Natural killer cell (primary cell): ENCODE measurements around the gene RASGRF2. TPM values are rescaled to one million over a fixed set of nuclear protein-coding genes. Genes with fewer than 3 reads are reported as not detected.

ENCODE experiments used
- ATAC-seq, 3 donors: fragments of 150-1000 bp in 2 of 3; fragments of 200-7000 bp in 1 of 3; cut with Tn5 transposase; 1 replicate in 1 of 3; 2 replicates in 2 of 3; pipeline ENCODE4 v1.10.0; 2021; ENCODE audit warnings: mild to moderate bottlenecking in 2 of 3, moderate library complexity in 2 of 3
- DNase-seq, 2 donors: peaks; one replicate each; pipeline versions ENCODE4 v3.0.0 to v3.0.0-alpha.2; 2013 to 2021; ENCODE audit warnings: mixed read lengths in 1 of 2
- H3K27ac ChIP-seq: one replicate; pipeline ENCODE4 v1.5.1; 2013; ENCODE audit warnings: mild to moderate bottlenecking, low read length
- H3K27me3 ChIP-seq: one replicate; pipeline ENCODE4 v1.6.1; 2013; ENCODE audit warnings: low read length; ENCODE audit not compliant: control insufficient read depth, insufficient read depth
- H3K36me3 ChIP-seq: one replicate; pipeline ENCODE4 v1.6.1; 2013; ENCODE audit warnings: low read length; ENCODE audit not compliant: control insufficient read depth, insufficient read depth
- H3K4me1 ChIP-seq: one replicate; pipeline ENCODE4 v1.6.1; 2013; ENCODE audit warnings: low read length; ENCODE audit not compliant: control insufficient read depth, insufficient read depth
- H3K4me3 ChIP-seq: one replicate; pipeline ENCODE4 v1.5.1; 2013; ENCODE audit warnings: low read length
- H3K9me3 ChIP-seq: one replicate; pipeline ENCODE4 v1.6.1; 2013; ENCODE audit warnings: low read length; ENCODE audit not compliant: control insufficient read depth, insufficient read depth
- H3K27ac Mint-ChIP-seq, 2 donors: one replicate each; pipeline ENCODE4 v1.8.0; 2022; ENCODE audit warnings: mild to moderate bottlenecking in 2 of 2, mixed read lengths in 2 of 2, moderate library complexity in 1 of 2
- H3K27me3 Mint-ChIP-seq, 2 donors: one replicate each; pipeline ENCODE4 v1.8.0; 2022; ENCODE audit warnings: low read depth in 2 of 2, mixed read lengths in 2 of 2
- H3K36me3 Mint-ChIP-seq: one replicate; pipeline ENCODE4 v1.8.0; 2022; ENCODE audit warnings: mixed read lengths
- H3K4me1 Mint-ChIP-seq, 2 donors: one replicate each; pipeline ENCODE4 v1.8.0; 2022; ENCODE audit warnings: mixed read lengths in 2 of 2
- H3K4me3 Mint-ChIP-seq: one replicate; pipeline ENCODE4 v1.8.0; 2022; ENCODE audit warnings: mild to moderate bottlenecking, moderate library complexity, mixed read lengths
- H3K9me3 Mint-ChIP-seq, 2 donors: one replicate each; pipeline ENCODE4 v1.8.0; 2022; ENCODE audit warnings: mixed read lengths in 2 of 2
- WGBS: methylation state at CpG from one replicate; pipeline ENCODE4 v1.1.7; 2013; ENCODE audit warnings: missing lambda C conversion rate; ENCODE audit not compliant: insufficient coverage; 5-methylcytosine and 5-hydroxymethylcytosine counted together
- intact Hi-C: fragments of 100-400 bp; cut with micrococcal nuclease; formaldehyde crosslinking; loops from one replicate; pipeline ENCODE4 v1.14.2; 2022
- total RNA-seq, 4 donors: library from RNA; stranded (reverse); fragments of 120-200 nt in 1 of 4; gene quantifications; one replicate each; pipeline versions ENCODE4 v1.2.3 to v1.2.4, GENCODE V29; 2013 to 2022
- TF ChIP-seq, protein P1 (sequence below): fragments of 200-600 bp; IDR thresholded peaks from one replicate; pipeline ENCODE4 v1.8.0; 2022; ENCODE audit warnings: antibody characterized with exemption

The RASGRF2 gene
- total RNA-seq, 3 donors from 2014 or later (not counting 1 experiment from before 2014, with no cell fraction given) = 5.6 to 10.1 (median 6.1) TPM

DNA sequence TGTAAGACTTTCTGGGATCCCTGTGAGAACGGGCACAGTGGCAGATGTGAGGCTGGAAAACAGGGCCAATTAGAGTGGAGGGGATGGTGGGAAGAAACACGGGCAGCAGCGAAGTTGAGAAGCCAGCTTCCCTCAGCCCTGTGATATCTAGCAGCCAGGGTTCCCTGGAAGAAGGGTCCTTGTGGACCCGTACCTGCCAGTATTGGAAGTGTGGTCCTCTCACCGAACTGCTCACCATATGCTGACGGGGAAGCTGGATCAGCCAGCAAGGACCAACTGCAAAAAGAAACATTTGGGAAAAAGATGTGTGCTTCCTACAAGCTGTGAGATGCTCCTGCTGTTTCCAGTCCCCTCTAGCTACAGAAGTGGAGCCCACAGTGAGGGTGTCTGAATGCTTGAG lies 286.5 kb downstream of the RASGRF2 start:
- H3K4me1 Mint-ChIP-seq = no peaks in the 10 kb centered on the region
- Histone ChIP-seq H3K4me3 (no peak overlapping the region), H3K27ac (no peak overlapping the region), H3K9me3 (no peaks in the 10 kb centered on the region), H3K27me3 (no peaks in the 10 kb centered on the region), H3K36me3 (no peaks in the 10 kb centered on the region), H3K4me1 (no peaks in the 10 kb centered on the region)
- no peak for DNase-seq
- intact Hi-C loops = no loop called here
- no peaks in the 10 kb centered on the region for H3K9me3 Mint-ChIP-seq
- no peak overlapping the region for H3K4me3 Mint-ChIP-seq
- no peaks in the 10 kb centered on the region for H3K27me3 Mint-ChIP-seq
- 96% methylated on average over 6 of the region's 6 CpGs for WGBS
- ATAC-seq = no peak
- H3K36me3 Mint-ChIP-seq = no peaks in the 10 kb centered on the region
- TF ChIP-seq, protein P1, sequence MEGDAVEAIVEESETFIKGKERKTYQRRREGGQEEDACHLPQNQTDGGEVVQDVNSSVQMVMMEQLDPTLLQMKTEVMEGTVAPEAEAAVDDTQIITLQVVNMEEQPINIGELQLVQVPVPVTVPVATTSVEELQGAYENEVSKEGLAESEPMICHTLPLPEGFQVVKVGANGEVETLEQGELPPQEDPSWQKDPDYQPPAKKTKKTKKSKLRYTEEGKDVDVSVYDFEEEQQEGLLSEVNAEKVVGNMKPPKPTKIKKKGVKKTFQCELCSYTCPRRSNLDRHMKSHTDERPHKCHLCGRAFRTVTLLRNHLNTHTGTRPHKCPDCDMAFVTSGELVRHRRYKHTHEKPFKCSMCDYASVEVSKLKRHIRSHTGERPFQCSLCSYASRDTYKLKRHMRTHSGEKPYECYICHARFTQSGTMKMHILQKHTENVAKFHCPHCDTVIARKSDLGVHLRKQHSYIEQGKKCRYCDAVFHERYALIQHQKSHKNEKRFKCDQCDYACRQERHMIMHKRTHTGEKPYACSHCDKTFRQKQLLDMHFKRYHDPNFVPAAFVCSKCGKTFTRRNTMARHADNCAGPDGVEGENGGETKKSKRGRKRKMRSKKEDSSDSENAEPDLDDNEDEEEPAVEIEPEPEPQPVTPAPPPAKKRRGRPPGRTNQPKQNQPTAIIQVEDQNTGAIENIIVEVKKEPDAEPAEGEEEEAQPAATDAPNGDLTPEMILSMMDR = no peak
- no peak overlapping the region for H3K27ac Mint-ChIP-seq

- H3K9me3 Mint-ChIP-seq = no peaks in the 10 kb centered on the region
- ATAC-seq (no peak), DNase-seq (no peak)
- H3K36me3 Mint-ChIP-seq = no peaks in the 10 kb centered on the region
- no peaks in the 10 kb centered on the region for H3K36me3 ChIP-seq
- WGBS = 90% methylated on average over 3 of the region's 3 CpGs
- H3K4me1 Mint-ChIP-seq = no peaks in the 10 kb centered on the region
- H3K4me3 Mint-ChIP-seq = no peak overlapping the region
- intact Hi-C loops = no loop called here
- no peak overlapping the region for H3K27ac ChIP-seq
- no peaks in the 10 kb centered on the region for H3K27me3 ChIP-seq
- TF ChIP-seq, protein P1 = no peak
- H3K4me3 ChIP-seq = no peak overlapping the region
- no peaks in the 10 kb centered on the region for H3K9me3 ChIP-seq
- H3K27ac Mint-ChIP-seq = no peak overlapping the region
- no peaks in the 10 kb centered on the region for H3K4me1 ChIP-seq
- H3K27me3 Mint-ChIP-seq = no peaks in the 10 kb centered on the region
Measured at GRCh38 chr5:81247441-81247972, 287.3 kb downstream of the RASGRF2 start.

- TF ChIP-seq, protein P1 = no peak
- Mint-ChIP-seq H3K36me3 (no peaks in the 10 kb centered on the region), H3K4me1 (no peaks in the 10 kb centered on the region), H3K4me3 (no peak overlapping the region), H3K9me3 (no peaks in the 10 kb centered on the region), H3K27ac (no peak overlapping the region), H3K27me3 (no peaks in the 10 kb centered on the region)
- DNase-seq = no peak
- Histone ChIP-seq H3K9me3 (no peaks in the 10 kb centered on the region), H3K4me1 (no peaks in the 10 kb centered on the region), H3K27ac (no peak overlapping the region), H3K36me3 (no peaks in the 10 kb centered on the region), H3K4me3 (no peak overlapping the region), H3K27me3 (no peaks in the 10 kb centered on the region)
- ATAC-seq = no peak
- WGBS = 93% methylated on average over 3 of the region's 4 CpGs
- intact Hi-C loops = no loop called here
Measured at GRCh38 chr5:81249240-81249639, 289.1 kb downstream of the RASGRF2 start.

GRCh38 chr5:81250004-81250403 lies 289.8 kb downstream of the RASGRF2 start:
- H3K27ac ChIP-seq = no peak overlapping the region
- H3K4me1 ChIP-seq = no peaks in the 10 kb centered on the region
- intact Hi-C loops = no loop called here
- H3K4me1 Mint-ChIP-seq = no peaks in the 10 kb centered on the region
- no peak overlapping the region for H3K27ac Mint-ChIP-seq
- no peaks in the 10 kb centered on the region for H3K9me3 Mint-ChIP-seq
- no peaks in the 10 kb centered on the region for H3K36me3 Mint-ChIP-seq
- TF ChIP-seq, protein P1 = no peak
- WGBS = no CpG with 5 or more reads among the region's 1 CpG
- DNase-seq (no peak), ATAC-seq (no peak)
- H3K27me3 Mint-ChIP-seq = no peaks in the 10 kb centered on the region
- no peaks in the 10 kb centered on the region for H3K9me3 ChIP-seq
- H3K27me3 ChIP-seq = no peaks in the 10 kb centered on the region
- H3K4me3 ChIP-seq = no peak overlapping the region
- no peaks in the 10 kb centered on the region for H3K36me3 ChIP-seq
- H3K4me3 Mint-ChIP-seq = no peak overlapping the region
